Measurements from ENCODE around the gene CTU2.

DNA sequence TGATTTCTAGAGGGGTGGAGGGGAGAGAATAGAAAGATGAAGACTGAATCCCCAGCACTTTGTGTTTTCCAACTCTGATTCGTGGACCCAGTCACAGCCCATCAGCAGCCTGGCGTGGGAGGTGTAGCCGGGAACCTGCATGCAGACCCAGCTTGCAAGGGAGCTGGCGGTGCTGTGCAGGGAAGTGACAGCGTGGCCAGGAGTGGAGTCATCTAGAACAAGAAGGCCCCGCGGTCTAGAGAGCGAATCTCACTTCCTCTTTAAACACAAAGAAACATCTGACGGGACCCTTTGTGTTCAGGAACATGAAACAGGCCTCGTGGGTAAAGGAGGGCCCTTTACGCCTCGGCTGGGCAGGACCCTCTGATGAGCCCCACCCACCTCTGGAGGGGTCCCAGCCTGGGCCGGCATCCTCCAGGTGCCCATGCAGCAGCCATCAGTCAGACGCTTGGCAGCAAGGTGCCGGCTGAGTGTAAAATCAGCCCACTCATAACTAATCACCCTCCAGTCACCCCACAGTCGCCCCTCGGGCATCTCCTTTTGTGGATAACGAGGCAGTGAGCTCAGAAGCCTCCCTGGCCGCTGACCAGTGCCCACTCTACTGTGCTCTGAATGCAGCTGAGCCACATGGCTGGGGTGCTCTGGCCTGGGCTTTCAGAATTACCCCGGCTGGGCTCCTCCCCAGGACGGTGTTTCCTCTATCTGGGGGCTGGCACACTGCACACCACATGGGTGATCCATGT, 24.4 kb upstream of the CTU2 start:
- peak; percentile 54; the same call in 1 of the 2 replicates for TF ChIP-seq POLR2A (IDR thresholded peaks at IDR 0.05; ENCODE audit: low read depth, low read length)
- TF ChIP-seq POLR2AphosphoS5 (IDR thresholded peaks at IDR 0.05; ENCODE audit: low read depth, low read length) = peak; percentile 75; the same call in 1 of the 2 replicates
- no peak for TF ChIP-seq TAF1 (IDR thresholded peaks at IDR 0.05; ENCODE audit: borderline replicate concordance, low read depth, low read length)
